Measurements from ENCODE around the gene EIF2AK3. TPM values are rescaled to one million over a fixed set of nuclear protein-coding genes. Genes with fewer than 3 reads are reported as not detected.

The EIF2AK3 gene
- total RNA-seq, 1 experiment from 2014 or later = 19.3 TPM

- Mint-ChIP-seq H3K4me3 (no peak overlapping the region), H3K27me3 (ENCODE audit: low read depth) (no peaks in the 10 kb centered on the region), H3K27ac (no peak overlapping the region), H3K4me1 (peaks cover 6 to 8% of the 10 kb centered on the region in 2 experiments), H3K9me3 (no peaks in the 10 kb centered on the region), H3K36me3 (ENCODE audit: insufficient read depth in 1 of 3, low read depth in 3 of 3) (no peaks in the 10 kb centered on the region)
- TF ChIP-seq, protein P1, sequence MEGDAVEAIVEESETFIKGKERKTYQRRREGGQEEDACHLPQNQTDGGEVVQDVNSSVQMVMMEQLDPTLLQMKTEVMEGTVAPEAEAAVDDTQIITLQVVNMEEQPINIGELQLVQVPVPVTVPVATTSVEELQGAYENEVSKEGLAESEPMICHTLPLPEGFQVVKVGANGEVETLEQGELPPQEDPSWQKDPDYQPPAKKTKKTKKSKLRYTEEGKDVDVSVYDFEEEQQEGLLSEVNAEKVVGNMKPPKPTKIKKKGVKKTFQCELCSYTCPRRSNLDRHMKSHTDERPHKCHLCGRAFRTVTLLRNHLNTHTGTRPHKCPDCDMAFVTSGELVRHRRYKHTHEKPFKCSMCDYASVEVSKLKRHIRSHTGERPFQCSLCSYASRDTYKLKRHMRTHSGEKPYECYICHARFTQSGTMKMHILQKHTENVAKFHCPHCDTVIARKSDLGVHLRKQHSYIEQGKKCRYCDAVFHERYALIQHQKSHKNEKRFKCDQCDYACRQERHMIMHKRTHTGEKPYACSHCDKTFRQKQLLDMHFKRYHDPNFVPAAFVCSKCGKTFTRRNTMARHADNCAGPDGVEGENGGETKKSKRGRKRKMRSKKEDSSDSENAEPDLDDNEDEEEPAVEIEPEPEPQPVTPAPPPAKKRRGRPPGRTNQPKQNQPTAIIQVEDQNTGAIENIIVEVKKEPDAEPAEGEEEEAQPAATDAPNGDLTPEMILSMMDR (conservative IDR thresholded peaks at IDR 0.05) = no peak
- Histone ChIP-seq H3K27ac (ENCODE audit: insufficient read length, low read depth, low read length) (no peak overlapping the region), H4K20me1 (ENCODE audit: control insufficient read depth, insufficient read depth, insufficient read length) (no peaks in the 10 kb centered on the region), H3K18ac (ENCODE audit: insufficient read length, low read depth, low read length) (no peak overlapping the region), H4K5ac (ENCODE audit: insufficient read length, low read depth, low read length) (no peak overlapping the region), H2BK15ac (ENCODE audit: low read depth, low read length) (no peak overlapping the region), H3K23ac (ENCODE audit: insufficient read length, low read depth, low read length) (no peak overlapping the region), H3K56ac (ENCODE audit: insufficient read length, low read depth, low read length) (no peak overlapping the region), H3T11ph (ENCODE audit: low read length) (no peak overlapping the region), H3K9me3 (ENCODE audit: control insufficient read depth, low read depth, low read length) (no peaks in the 10 kb centered on the region), H2BK12ac (ENCODE audit: insufficient read length, low read depth, low read length) (no peak overlapping the region), H2AFZ (ENCODE audit: low read length) (no peak overlapping the region), H4K91ac (ENCODE audit: insufficient read length, low read depth, low read length) (no peak overlapping the region), H3K79me1 (ENCODE audit: insufficient read depth, low read depth, low read length, poor library complexity, severe bottlenecking) (no peaks in the 10 kb centered on the region), H3K9ac (ENCODE audit: extremely low read depth, insufficient read length, low read length) (no peak overlapping the region), H4K8ac (replicated peaks; ENCODE audit: insufficient read length, low read depth, low read length) (no peak overlapping the region), H2BK5ac (ENCODE audit: insufficient read length, low read length) (no peak overlapping the region), H3K23me2 (ENCODE audit: insufficient read length, low read depth, low read length, poor library complexity, severe bottlenecking) (peaks cover 6% of the 10 kb centered on the region), H2BK20ac (ENCODE audit: low read depth, low read length, poor library complexity, severe bottlenecking) (no peak overlapping the region), H3K4me2 (ENCODE audit: insufficient read depth, insufficient read length, low read length) (no peak overlapping the region), H3K27me3 (ENCODE audit: insufficient read depth, low read length) (no peaks in the 10 kb centered on the region), H2BK120ac (ENCODE audit: low read depth, low read length, poor library complexity, severe bottlenecking) (no peak overlapping the region), H2AK5ac (ENCODE audit: insufficient read length, low read length) (no peak overlapping the region), H3K4ac (ENCODE audit: low read depth, low read length) (no peak overlapping the region), H3K4me1 (ENCODE audit: insufficient read depth, low read length) (peaks cover 11% of the 10 kb centered on the region), H3K79me2 (ENCODE audit: insufficient read depth, low read length) (peaks cover 13% of the 10 kb centered on the region; the same call in 1 of the 2 replicates), H3K14ac (ENCODE audit: insufficient read depth, low read length) (no peak overlapping the region)
- no CpG with 5 or more reads among the region's 3 CpGs for WGBS (ENCODE audit: extremely low coverage, insufficient read length, low lambda C conversion rate)
- DNase-seq = no peak
These were observed 5.8 kb downstream of the EIF2AK3 start for GRCh38 chr2:88621432-88621831.
